Measurements from ENCODE around the gene TF. TPM values are rescaled to one million over a fixed set of nuclear protein-coding genes. Genes with fewer than 3 reads are reported as not detected.
"Not testable (repeated sequence)": the region's sequence is repeated elsewhere in the genome, so short reads cannot be mapped to it uniquely, and the experiment has no call there.

TF gene
- total RNA-seq, 1 donor from 2014 or later, result 43.0 TPM

- no peak for DNase-seq
These were observed 21.4 kb downstream of the TF start for GRCh38 chr3:133767607-133768006.

GRCh38 chr3:133769536-133769935, 23.3 kb downstream of the TF start:
- DNase-seq, result no peak

DNA sequence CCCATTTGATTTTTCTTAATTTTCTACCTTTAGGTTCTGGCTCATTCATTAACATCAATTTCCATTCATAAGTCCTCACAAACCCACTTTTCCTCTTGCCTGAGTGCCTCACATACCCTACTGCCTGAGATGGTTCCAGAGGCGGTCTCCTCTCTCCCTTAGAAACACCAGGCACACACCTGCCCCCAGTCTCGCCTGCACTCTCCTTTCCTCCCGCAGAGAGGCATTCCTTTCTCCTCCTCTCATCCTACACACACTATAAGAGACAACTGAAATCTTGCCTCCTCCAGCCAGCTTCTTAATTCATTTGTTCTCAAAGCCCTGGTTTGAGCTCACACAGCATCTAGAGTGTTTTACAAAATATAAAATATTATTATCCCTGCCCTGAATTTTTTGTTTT, 27.5 kb downstream of the TF start:
- no peak for DNase-seq

GRCh38 chr3:133775309-133775708, 29.1 kb downstream of the TF start:
- DNase-seq, result no peak

- no peak for DNase-seq
These were observed 29.6 kb downstream of the TF start for GRCh38 chr3:133775835-133776234.

DNA sequence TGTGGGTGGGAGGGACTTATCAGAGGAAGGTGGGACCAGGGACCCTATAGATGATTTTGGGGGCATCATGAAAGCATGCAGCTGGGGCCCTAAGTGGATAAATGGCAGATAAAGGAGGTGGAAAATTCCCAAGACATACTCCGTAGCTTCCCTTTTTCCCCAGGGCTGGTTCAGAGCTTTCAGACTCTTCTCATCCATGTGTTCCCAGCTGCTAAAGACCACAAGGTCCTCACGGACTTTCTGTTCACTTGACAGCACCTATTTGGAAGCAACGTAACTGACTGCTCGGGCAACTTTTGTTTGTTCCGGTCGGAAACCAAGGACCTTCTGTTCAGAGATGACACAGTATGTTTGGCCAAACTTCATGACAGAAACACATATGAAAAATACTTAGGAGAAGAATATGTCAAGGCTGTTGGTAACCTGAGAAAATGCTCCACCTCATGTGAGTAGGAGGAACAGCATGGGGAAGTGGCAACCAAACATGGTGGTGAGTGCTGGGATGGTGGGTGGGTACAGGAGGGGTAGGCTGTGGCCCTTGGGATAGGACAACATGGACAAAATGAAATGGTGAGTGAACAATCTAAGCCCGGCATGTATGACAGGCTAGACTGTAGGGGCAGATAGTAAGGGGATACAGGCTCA, 30.7 kb downstream of the TF start:
- no peak for DNase-seq

DNA sequence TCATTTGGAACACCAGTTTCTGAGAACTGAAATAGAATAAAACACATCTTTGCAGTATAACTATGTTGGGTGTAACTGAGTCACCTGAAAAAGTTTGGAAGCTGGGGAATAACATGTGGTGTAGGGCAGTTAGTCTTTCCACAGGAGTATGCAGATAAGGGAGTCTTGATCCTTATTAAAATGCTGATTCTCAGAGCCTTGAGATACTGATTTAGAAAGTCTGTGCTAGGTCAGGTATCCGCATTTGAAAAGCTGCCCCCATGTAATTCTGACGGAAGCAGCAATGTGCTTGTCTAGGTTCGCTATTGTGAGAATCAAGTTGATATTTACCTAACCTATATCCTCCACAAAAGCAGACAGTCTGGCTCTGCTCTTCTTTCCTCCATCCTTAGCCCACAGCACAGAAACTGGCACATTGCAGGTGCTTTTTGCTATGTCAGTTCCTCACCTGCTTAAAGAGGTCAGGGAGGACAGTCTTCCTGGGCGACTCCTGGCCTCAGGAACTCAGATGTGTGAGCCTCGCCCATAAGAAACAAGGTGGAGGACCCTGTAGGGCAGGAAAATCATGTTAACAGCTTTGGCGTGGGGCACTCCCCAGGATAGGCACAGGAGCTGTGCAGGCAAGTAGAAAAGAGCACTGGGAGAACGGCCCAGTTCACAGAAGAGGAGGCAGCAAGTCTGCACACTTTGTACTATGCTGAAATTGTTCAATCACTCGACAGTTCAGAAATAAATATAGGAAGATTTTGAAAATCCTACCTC, 31.8 kb downstream of the TF start:
- DNase-seq, result no peak

DNA sequence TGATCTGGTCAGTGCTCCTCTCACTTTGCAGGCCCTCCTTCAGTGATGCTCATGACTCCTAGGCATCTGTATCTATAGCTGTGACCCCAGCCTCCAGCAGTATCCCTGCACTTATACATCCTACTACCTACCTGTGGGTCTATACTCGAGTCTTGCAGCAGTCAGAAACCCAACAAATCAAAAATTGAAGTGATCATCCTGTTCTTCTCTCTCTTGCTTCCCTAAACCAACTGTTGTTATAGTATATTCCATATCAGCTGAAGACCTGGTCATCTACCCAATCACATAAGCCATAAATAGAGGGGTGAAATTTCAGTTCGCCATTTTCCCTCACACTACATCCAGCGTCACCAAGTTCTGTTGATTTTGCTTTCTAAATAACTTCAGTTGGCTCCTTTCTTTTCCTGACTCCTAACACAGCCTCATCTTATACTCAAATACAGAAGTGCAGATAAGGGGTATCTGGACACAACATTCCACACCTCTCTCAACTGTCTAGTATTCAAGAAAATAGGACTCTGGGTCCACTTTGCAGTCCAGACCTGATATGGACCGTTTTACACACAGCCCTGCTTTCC, 33.5 kb downstream of the TF start:
- no peak for DNase-seq

DNA sequence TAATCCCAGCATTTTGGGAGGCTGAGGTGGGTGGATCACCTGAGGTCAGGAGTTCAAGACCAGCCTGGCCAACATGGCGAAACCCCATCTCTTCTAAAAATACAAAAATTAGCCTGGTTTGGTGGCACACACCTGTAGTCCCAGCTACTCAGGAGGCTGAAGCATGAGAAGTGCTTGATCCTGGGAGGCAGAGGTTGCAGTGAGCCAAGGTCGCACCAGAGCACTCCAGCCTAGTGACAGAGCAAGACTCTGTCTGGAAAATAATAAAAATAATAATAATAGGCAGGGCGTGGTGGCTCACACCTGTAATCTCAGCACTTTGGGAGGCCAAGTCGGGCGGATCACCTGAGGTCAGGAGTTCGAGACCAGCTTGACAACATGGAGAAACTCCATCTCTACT, 34.6 kb downstream of the TF start:
- DNase-seq, result not testable (repeated sequence)

GRCh38 chr3:133781570-133781969, 35.4 kb downstream of the TF start:
- no peak for DNase-seq

- DNase-seq, result no peak
These were observed 36.3 kb downstream of the TF start for GRCh38 chr3:133782454-133782853.

- DNase-seq, result no peak
These were observed 37.6 kb downstream of the TF start for GRCh38 chr3:133783762-133784161.

- no peak for DNase-seq
These were observed 41.8 kb downstream of the TF start for GRCh38 chr3:133788024-133788423.

DNA sequence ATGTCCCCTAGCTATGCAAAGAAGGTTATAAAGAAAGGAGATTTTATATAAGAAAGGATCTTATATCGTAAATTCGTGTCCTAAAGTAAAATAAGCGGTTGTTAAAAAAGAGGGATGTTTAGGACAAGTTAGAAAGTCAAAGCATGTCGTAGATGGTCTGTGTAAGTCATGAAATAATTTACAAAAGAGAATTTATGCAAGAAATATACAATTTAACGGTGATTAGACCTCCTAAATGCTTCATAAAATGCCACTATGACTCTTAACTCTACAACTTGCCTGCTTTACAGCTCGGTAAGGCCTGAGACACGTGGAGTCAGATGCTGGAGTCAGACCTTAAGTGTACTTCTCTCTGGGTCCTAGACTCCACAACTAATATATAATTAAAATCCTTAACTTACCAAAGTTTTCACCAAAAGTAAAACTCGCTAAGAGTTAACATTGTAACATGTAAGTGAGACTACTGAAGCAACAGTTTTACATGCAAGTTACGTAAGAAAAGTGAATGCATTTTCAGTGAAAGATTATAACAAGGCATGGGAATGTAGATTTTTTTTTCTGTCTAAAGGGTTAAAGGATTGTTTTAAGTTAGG, 46.1 kb downstream of the TF start:
- no peak for DNase-seq

GRCh38 chr3:133797396-133798105, 51.4 kb downstream of the TF start:
- no peak for DNase-seq

GRCh38 chr3:133799794-133800585, 53.8 kb downstream of the TF start:
- peak; percentile 9 for DNase-seq

GRCh38 chr3:133803469-133803868, 57.3 kb downstream of the TF start:
- DNase-seq, result no peak

DNA sequence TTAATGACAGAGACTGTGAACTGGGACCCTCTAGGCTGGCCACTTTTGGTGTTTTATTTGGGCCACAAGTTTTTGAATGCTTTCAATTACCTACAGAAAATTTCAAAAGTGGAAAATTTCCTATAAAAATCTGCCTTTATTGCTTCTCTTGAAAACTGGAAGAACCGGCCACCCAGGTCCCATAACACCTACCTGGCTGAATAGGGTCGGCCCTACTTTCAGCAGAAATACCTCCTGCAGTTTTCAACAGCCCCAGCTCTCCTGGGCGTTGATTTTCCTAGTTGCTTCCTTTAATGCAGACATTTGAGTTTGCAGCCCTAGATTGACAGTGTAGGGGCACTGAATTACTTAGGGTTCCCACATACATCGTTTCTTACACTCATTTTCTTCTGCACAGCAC, 58.7 kb downstream of the TF start:
- DNase-seq, result no peak

DNA sequence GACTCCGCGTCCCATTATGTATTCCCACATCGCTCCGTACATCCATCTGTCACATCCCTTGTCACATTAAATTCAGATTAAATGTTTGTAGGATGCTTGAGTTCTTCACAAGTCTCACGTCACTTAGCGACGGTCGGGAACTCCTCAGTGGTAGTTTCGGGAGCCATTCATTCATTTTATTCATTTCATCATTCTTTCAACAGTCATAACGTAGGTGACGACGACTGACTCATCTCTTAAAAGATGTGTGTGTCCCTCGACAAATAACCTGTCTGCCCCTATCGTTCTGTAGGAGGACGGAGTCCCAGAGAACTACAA, 59.1 kb downstream of the TF start:
- DNase-seq, result no peak

DNA sequence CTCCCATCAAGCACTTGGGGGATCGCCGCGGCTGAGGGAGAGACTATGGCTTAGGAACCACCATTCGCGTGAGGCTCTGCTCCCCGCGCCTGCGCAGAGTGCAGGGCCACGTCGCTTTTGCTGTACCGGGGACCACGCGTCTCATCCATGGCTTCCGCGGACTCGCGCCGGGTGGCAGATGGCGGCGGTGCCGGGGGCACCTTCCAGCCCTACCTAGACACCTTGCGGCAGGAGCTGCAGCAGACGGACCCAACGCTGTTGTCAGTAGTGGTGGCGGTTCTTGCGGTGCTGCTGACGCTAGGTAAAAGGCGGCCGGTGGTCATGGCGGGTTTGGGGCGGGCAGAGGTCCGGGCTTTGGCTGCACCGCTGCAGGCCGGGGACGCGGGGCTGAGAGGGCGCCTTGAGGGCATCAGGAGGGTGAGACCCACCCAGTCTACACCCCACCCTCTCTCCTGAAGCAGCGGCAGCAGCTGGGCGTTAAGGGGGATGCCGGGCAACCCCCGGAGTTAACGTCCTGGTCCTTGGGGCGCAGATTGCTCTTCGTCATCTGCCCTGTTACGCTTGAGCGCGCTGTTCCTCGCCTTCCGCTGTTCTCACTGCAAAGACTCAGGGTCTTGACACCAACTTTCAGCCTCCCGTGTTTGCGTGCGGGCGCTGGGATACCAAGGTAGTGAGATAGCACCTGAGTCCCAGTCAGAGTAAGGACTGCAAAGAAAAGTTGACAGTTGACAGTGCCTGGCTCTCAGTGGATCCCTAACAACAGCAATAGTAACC, 59.7 kb downstream of the TF start, which contains the start of gene SRPRB:
SRPRB (plus strand) TSS at position 114 of the 774 bp plus-strand sequence; CDS start at position 148, 34 bp downstream.
- peak; percentile 90 for DNase-seq

DNA sequence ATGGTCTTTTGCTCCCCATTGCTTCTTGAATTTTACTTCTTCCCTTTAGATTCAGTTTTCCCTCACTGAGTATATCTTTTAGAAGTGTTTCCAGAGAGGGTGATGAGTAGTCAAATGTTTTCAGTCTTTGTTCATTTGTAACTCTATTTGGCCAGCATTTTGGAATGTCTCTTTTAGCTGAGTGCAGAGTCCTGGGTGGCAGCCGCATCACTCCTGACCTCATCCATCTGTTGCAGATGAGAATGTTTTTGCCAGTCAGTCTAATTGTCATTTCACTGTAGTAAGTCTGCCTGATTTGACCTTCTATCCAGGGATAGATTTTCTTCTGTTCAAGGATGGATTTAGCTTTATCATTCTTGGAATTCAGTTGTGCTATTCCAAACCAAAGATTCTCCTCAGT, 66.7 kb downstream of the TF start:
- DNase-seq, result no peak

All from skin of body (tissue), 2 donors.